ENCODE data around the gene DMRTC1B. TPM values are rescaled to one million over a fixed set of nuclear protein-coding genes. Genes with fewer than 3 reads are reported as not detected.
"Not testable (repeated sequence)": the region's sequence is repeated elsewhere in the genome, so short reads cannot be mapped to it uniquely, and the experiment has no call there.

The DMRTC1B gene, protein sequence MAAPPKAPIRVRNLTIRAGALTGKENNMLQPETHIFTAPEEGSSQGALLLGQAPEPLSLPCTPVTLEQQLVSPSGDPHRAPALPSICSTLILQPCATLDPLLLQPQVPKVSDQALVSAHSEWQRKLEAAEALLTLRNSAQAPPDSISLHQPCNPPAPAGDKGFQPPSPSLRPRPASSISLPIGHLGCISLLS
- not detected for polyA plus RNA-seq (2013, experiment 1 of 2)
- polyA plus RNA-seq (2013, experiment 2 of 2), result not detected

DNA sequence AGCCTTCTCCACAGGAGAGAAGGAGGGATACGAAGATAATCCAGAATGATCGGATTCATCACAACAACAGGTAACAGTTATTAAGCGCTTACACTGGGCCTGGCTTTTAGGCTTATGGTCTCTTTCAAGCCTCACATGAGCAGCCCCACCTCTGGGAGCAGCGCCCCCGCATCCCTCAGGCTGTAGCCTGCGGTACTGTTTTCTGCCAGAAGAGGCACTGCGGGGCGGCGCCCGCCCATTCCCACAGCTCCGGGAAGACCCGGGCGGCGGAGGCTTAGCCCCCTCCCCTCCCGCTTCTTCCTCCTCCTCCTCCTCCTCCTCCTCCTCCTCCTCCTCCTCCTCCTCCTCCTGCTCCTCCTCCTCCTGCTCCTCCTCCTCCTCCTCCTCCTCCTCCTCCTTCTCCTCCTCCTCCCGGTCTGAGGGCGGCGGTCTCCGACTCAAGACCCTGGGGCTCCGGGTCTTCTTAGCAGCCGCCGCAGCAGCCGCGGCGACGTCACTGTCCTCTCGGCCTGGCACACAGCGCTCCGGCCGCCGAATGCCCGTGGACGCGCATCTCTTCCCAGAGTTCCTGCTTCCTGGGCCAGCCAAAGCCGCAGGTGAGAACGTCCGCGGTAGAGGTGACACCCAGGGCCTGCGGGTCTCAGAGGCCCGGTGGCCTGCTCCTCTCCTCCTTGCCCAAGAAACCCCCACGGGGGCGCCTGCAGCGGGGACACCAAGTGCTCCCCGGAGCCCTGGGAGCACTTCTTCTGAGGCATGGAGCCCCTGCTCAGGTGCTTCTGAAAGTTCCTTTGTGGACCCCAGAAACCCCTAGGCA lies at the start of gene DMRTC1B:
Gene DMRTC1B (plus strand): TSS at position 238 of the 814 bp plus-strand sequence. CDS start 68,246 bp downstream, outside the sequence.
- not testable (repeated sequence) for H3K4me3 ChIP-seq (ENCODE audit: insufficient read depth in 1 of 2, low read depth in 1 of 2, low read length in 2 of 2); H3K27me3 ChIP-seq (ENCODE audit: control insufficient read depth in 1 of 2, insufficient read depth in 1 of 2, low read length in 2 of 2); H3K23ac ChIP-seq (ENCODE audit: low read length in 2 of 2); DNase-seq; H3K4me1 ChIP-seq (ENCODE audit: control insufficient read depth, insufficient read depth, low read depth, low read length); H2BK5ac ChIP-seq (ENCODE audit: low read depth, low read length, poor library complexity, severe bottlenecking); H3K9me3 ChIP-seq (ENCODE audit: control insufficient read depth, low read length); H3K9ac ChIP-seq (ENCODE audit: low read length); H2BK15ac ChIP-seq (ENCODE audit: low read depth, poor library complexity, severe bottlenecking); H3K18ac ChIP-seq (ENCODE audit: low read depth in 1 of 2, low read length in 2 of 2); H2AFZ ChIP-seq (ENCODE audit: low read depth, low read length); H4K8ac ChIP-seq (ENCODE audit: low read length); H3K4me2 ChIP-seq (ENCODE audit: low read length, poor library complexity, severe bottlenecking); H4K91ac ChIP-seq (ENCODE audit: low read length); H3K14ac ChIP-seq (ENCODE audit: low read length in 2 of 2); H2AK5ac ChIP-seq (ENCODE audit: low read length, severe bottlenecking); H3K79me1 ChIP-seq (replicated peaks; ENCODE audit: low read length, poor library complexity, severe bottlenecking); H2BK12ac ChIP-seq (ENCODE audit: low read length in 2 of 2); H2BK120ac ChIP-seq (ENCODE audit: low read depth, low read length); H3K4ac ChIP-seq (ENCODE audit: low read depth in 1 of 2, low read length in 2 of 2); H3K27ac ChIP-seq (ENCODE audit: low read length, poor library complexity, severe bottlenecking); H3K36me3 ChIP-seq (ENCODE audit: control insufficient read depth in 1 of 2, insufficient read depth in 2 of 2, low read depth in 1 of 2, low read length in 2 of 2)
- WGBS, result no CpG with 5 or more reads among the region's 44 CpGs

DNA sequence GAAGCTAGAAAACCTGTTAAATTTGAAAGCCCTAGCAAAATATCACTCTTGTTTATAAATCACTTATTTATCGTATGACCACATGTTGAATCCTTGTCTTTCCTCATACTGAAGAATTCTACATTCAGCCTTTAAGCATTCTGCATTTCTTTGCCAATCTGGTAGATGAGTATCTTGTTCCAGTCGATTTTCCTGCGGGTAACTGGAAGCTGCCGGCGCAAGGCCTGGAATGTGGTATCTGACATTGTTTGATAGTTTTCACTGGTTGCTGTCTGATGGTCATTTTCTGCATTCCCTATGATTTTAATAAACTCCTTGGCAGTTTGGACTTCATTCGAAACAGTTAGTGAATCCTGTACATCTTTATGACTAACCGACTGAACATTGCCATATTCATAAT lies 48.8 kb upstream of the DMRTC1B start:
- Histone ChIP-seq H3K4me3 (ENCODE audit: insufficient read depth in 1 of 2, low read depth in 1 of 2, low read length in 2 of 2) (no peak overlapping the region), H3K4me1 (ENCODE audit: control insufficient read depth, insufficient read depth, low read depth, low read length) (no peaks in the 10 kb centered on the region), H3K18ac (ENCODE audit: low read depth in 1 of 2, low read length in 2 of 2) (no peak overlapping the region), H3K9me3 (ENCODE audit: control insufficient read depth, low read length) (no peaks in the 10 kb centered on the region), H2BK120ac (ENCODE audit: low read depth, low read length) (no peak overlapping the region), H2BK12ac (ENCODE audit: low read length in 2 of 2) (no peak overlapping the region), H3K9ac (ENCODE audit: low read length) (no peak overlapping the region), H3K4ac (ENCODE audit: low read depth in 1 of 2, low read length in 2 of 2) (no peak overlapping the region), H3K27ac (ENCODE audit: low read length, poor library complexity, severe bottlenecking) (no peak overlapping the region), H2BK15ac (ENCODE audit: low read depth, poor library complexity, severe bottlenecking) (no peak overlapping the region), H3K36me3 (ENCODE audit: control insufficient read depth in 1 of 2, insufficient read depth in 2 of 2, low read depth in 1 of 2, low read length in 2 of 2) (no peaks in the 10 kb centered on the region), H2AFZ (ENCODE audit: low read depth, low read length) (no peak overlapping the region), H3K79me1 (replicated peaks; ENCODE audit: low read length, poor library complexity, severe bottlenecking) (no peaks in the 10 kb centered on the region), H3K23ac (ENCODE audit: low read length in 2 of 2) (no peak overlapping the region), H2BK5ac (ENCODE audit: low read depth, low read length, poor library complexity, severe bottlenecking) (no peak overlapping the region), H4K91ac (ENCODE audit: low read length) (no peak overlapping the region), H4K8ac (ENCODE audit: low read length) (no peak overlapping the region), H3K14ac (ENCODE audit: low read length in 2 of 2) (no peak overlapping the region), H3K4me2 (ENCODE audit: low read length, poor library complexity, severe bottlenecking) (no peak overlapping the region), H3K27me3 (ENCODE audit: control insufficient read depth in 1 of 2, insufficient read depth in 1 of 2, low read length in 2 of 2) (peaks cover 0 to 39% of the 10 kb centered on the region in 2 experiments), H2AK5ac (ENCODE audit: low read length, severe bottlenecking) (no peak overlapping the region)
- DNase-seq, result no peak
- WGBS, result 94% methylated on average over 7 of the region's 7 CpGs

DNA sequence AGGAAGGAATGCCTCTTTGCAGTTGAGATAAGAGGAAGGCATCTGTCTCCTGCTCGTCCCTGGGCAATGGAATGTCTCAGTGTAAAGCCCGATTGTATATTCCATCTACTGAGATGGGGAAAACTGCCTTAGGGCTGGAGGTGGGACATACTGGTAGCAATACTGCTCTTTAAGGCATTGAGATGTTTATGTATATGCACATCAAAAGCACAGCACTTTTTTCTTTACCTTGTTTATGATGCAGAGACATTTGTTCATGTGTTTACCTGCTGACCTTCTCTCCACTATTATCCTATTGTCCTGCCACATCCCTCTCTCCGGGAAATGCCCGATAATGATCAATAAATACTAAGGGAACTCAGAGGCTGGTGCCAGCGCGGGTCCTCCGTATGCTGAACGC lies 43.1 kb upstream of the DMRTC1B start:
- 88% methylated on average over 6 of the region's 8 CpGs for whole genome bisulfite sequencing
- not testable (repeated sequence) for H4K91ac ChIP-seq (ENCODE audit: low read length); H2BK5ac ChIP-seq (ENCODE audit: low read depth, low read length, poor library complexity, severe bottlenecking); H3K9ac ChIP-seq (ENCODE audit: low read length); DNase-seq; H3K4me2 ChIP-seq (ENCODE audit: low read length, poor library complexity, severe bottlenecking); H3K23ac ChIP-seq (ENCODE audit: low read length in 2 of 2); H4K8ac ChIP-seq (ENCODE audit: low read length); H2AK5ac ChIP-seq (ENCODE audit: low read length, severe bottlenecking); H2BK12ac ChIP-seq (ENCODE audit: low read length in 2 of 2); H3K4ac ChIP-seq (ENCODE audit: low read depth in 1 of 2, low read length in 2 of 2); H2BK15ac ChIP-seq (ENCODE audit: low read depth, poor library complexity, severe bottlenecking); H3K18ac ChIP-seq (ENCODE audit: low read depth in 1 of 2, low read length in 2 of 2); H2BK120ac ChIP-seq (ENCODE audit: low read depth, low read length); H2AFZ ChIP-seq (ENCODE audit: low read depth, low read length); H3K4me1 ChIP-seq (ENCODE audit: control insufficient read depth, insufficient read depth, low read depth, low read length); H3K14ac ChIP-seq (ENCODE audit: low read length in 2 of 2); H3K4me3 ChIP-seq (ENCODE audit: insufficient read depth in 1 of 2, low read depth in 1 of 2, low read length in 2 of 2); H3K36me3 ChIP-seq (ENCODE audit: control insufficient read depth in 1 of 2, insufficient read depth in 2 of 2, low read depth in 1 of 2, low read length in 2 of 2); H3K27ac ChIP-seq (ENCODE audit: low read length, poor library complexity, severe bottlenecking); H3K79me1 ChIP-seq (replicated peaks; ENCODE audit: low read length, poor library complexity, severe bottlenecking)
- Histone ChIP-seq H3K27me3 (ENCODE audit: control insufficient read depth in 1 of 2, insufficient read depth in 1 of 2, low read length in 2 of 2) (peaks cover 0 to 32% of the 10 kb centered on the region in 2 experiments), H3K9me3 (ENCODE audit: control insufficient read depth, low read length) (peaks cover 13% of the 10 kb centered on the region)

DNA sequence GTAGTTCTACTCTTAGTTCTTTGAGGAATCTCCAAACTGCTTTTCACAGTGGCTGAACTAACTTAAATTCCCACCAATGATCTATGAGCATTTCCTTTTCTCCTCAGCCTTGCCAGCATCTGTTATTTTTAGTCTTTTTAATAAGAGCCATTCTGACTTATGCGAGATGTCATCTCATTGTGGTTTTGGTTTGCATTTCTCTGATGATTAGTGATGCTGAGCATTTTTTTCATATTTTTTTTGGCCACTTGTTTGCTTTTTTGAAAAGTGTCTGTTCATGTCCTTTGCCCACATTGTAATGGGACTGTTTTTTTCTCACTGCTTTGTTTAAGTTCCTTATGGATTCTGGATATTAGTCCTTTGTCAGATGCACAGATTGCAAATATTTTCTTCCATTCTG lies 41.1 kb upstream of the DMRTC1B start:
- H4K91ac ChIP-seq (ENCODE audit: low read length), result no peak overlapping the region
- peaks cover 0 to 39% of the 10 kb centered on the region in 2 experiments for H3K27me3 ChIP-seq (ENCODE audit: control insufficient read depth in 1 of 2, insufficient read depth in 1 of 2, low read length in 2 of 2)
- H3K27ac ChIP-seq (ENCODE audit: low read length, poor library complexity, severe bottlenecking), result no peak overlapping the region
- H3K9me3 ChIP-seq (ENCODE audit: control insufficient read depth, low read length), result peaks cover 13% of the 10 kb centered on the region
- H3K4me3 ChIP-seq (ENCODE audit: insufficient read depth in 1 of 2, low read depth in 1 of 2, low read length in 2 of 2), result no peak overlapping the region
- H2BK12ac ChIP-seq (ENCODE audit: low read length in 2 of 2), result no peak overlapping the region
- H2BK15ac ChIP-seq (ENCODE audit: low read depth, poor library complexity, severe bottlenecking), result no peak overlapping the region
- no peak overlapping the region for H2BK5ac ChIP-seq (ENCODE audit: low read depth, low read length, poor library complexity, severe bottlenecking)
- no peak overlapping the region for H3K9ac ChIP-seq (ENCODE audit: low read length)
- H3K36me3 ChIP-seq (ENCODE audit: control insufficient read depth in 1 of 2, insufficient read depth in 2 of 2, low read depth in 1 of 2, low read length in 2 of 2), result no peaks in the 10 kb centered on the region
- no peak overlapping the region for H3K4ac ChIP-seq (ENCODE audit: low read depth in 1 of 2, low read length in 2 of 2)
- no peak overlapping the region for H2AK5ac ChIP-seq (ENCODE audit: low read length, severe bottlenecking)
- H3K79me1 ChIP-seq (replicated peaks; ENCODE audit: low read length, poor library complexity, severe bottlenecking), result no peaks in the 10 kb centered on the region
- DNase-seq, result no peak
- no peaks in the 10 kb centered on the region for H3K4me1 ChIP-seq (ENCODE audit: control insufficient read depth, insufficient read depth, low read depth, low read length)
- H4K8ac ChIP-seq (ENCODE audit: low read length), result no peak overlapping the region
- no peak overlapping the region for H3K4me2 ChIP-seq (ENCODE audit: low read length, poor library complexity, severe bottlenecking)
- no peak overlapping the region for H2BK120ac ChIP-seq (ENCODE audit: low read depth, low read length)
- no peak overlapping the region for H3K23ac ChIP-seq (ENCODE audit: low read length in 2 of 2)
- H3K18ac ChIP-seq (ENCODE audit: low read depth in 1 of 2, low read length in 2 of 2), result no peak overlapping the region
- H2AFZ ChIP-seq (ENCODE audit: low read depth, low read length), result no peak overlapping the region
- H3K14ac ChIP-seq (ENCODE audit: low read length in 2 of 2), result no peak overlapping the region
- WGBS, result 92% methylated on average over 1 of the region's 1 CpG
